T-helper 17 cell (primary cell): ENCODE data around the gene TSR1. TPM values are rescaled to one million over a fixed set of nuclear protein-coding genes. Genes with fewer than 3 reads are reported as not detected.

Experiments used
- ATAC-seq: fragments of 150-1000 bp; cut with Tn5 transposase; 2 replicates; pipeline ENCODE4 v1.10.0; 2021; ENCODE audit warnings: mild to moderate bottlenecking, moderate library complexity
- DNase-seq, 3 donors: peaks; one replicate each; pipeline versions ENCODE4 v3.0.0 to v3.0.0-alpha.2; 2020 to 2021
- H3K9me3 ChIP-seq: one replicate; pipeline ENCODE4 v1.7.0; 2013; ENCODE audit warnings: low read length, mild to moderate bottlenecking; ENCODE audit not compliant: control insufficient read depth, poor library complexity, severe bottlenecking
- H3K27ac Mint-ChIP-seq: one replicate; pipeline ENCODE4 v1.8.0; 2022; ENCODE audit warnings: mild to moderate bottlenecking, moderate library complexity, mixed read lengths
- H3K27me3 Mint-ChIP-seq: one replicate; pipeline ENCODE4 v1.8.0; 2022; ENCODE audit warnings: mixed read lengths
- H3K36me3 Mint-ChIP-seq: one replicate; pipeline ENCODE4 v1.8.0; 2022; ENCODE audit warnings: low read depth, mixed read lengths
- H3K4me1 Mint-ChIP-seq: one replicate; pipeline ENCODE4 v1.8.0; 2022; ENCODE audit warnings: mild to moderate bottlenecking, mixed read lengths
- H3K4me3 Mint-ChIP-seq: one replicate; pipeline ENCODE4 v1.8.0; 2022; ENCODE audit warnings: mild to moderate bottlenecking, moderate library complexity, mixed read lengths
- total RNA-seq, 4 donors: library from RNA in 2 of 4; stranded (reverse) in 2 of 4; gene quantifications; one replicate each; pipeline ENCODE4 v1.2.3 and lab custom pipeline; 2022 to 2026

TSR1 gene
- total RNA-seq, 2 donors from 2014 or later: 24.9 to 35.4 TPM

GRCh38 chr17:2374549-2375285, 38.5 kb upstream of the TSR1 start:
- H3K36me3 Mint-ChIP-seq: peaks cover 2% of the 10 kb centered on the region
- peak overlapping the region; percentile 60 for H3K27ac Mint-ChIP-seq
- no peaks in the 10 kb centered on the region for H3K27me3 Mint-ChIP-seq
- DNase-seq (no peak), ATAC-seq (no peak)
- H3K4me3 Mint-ChIP-seq: no peak overlapping the region
- no peaks in the 10 kb centered on the region for H3K4me1 Mint-ChIP-seq
- no peaks in the 10 kb centered on the region for H3K9me3 ChIP-seq

GRCh38 chr17:2373179-2373578, 36.9 kb upstream of the TSR1 start:
- DNase-seq (no peak), ATAC-seq (no peak)
- Mint-ChIP-seq H3K27ac (no peak overlapping the region), H3K36me3 (peaks cover 2% of the 10 kb centered on the region), H3K27me3 (no peaks in the 10 kb centered on the region), H3K4me3 (no peak overlapping the region), H3K4me1 (no peaks in the 10 kb centered on the region)
- H3K9me3 ChIP-seq: no peaks in the 10 kb centered on the region

- no peaks in the 10 kb centered on the region for H3K9me3 ChIP-seq
- Mint-ChIP-seq H3K27me3 (no peaks in the 10 kb centered on the region), H3K4me3 (no peak overlapping the region), H3K27ac (no peak overlapping the region), H3K4me1 (no peaks in the 10 kb centered on the region), H3K36me3 (peaks cover 2% of the 10 kb centered on the region)
- DNase-seq (no peak), ATAC-seq (no peak)
These were observed 36.4 kb upstream of the TSR1 start for GRCh38 chr17:2372681-2373080.

DNA sequence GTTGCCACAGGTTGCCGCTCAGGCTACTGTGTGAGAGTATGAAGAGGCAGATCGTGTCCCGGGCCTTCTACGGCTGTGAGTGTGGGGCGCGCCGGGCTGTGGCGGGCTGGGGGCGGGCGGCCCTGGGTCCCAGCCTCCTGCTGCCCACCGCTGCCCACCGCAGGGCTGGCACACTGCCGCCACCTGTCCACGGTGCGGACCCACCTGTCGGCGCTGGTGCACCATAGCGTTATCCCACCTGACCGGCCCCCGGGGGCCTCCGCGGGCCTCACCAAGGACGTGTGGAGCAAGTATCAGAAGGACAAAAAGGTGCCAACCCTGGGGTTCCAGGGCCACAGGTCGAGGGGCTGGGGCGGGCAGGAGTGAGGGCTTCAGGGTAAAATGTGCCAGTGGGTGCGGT, 35.9 kb upstream of the TSR1 start:
- Mint-ChIP-seq H3K27me3 (no peaks in the 10 kb centered on the region), H3K4me3 (no peak overlapping the region), H3K27ac (no peak overlapping the region), H3K36me3 (peaks cover 2% of the 10 kb centered on the region), H3K4me1 (no peaks in the 10 kb centered on the region)
- no peaks in the 10 kb centered on the region for H3K9me3 ChIP-seq
- DNase-seq: no peak
- no peak for ATAC-seq

DNA sequence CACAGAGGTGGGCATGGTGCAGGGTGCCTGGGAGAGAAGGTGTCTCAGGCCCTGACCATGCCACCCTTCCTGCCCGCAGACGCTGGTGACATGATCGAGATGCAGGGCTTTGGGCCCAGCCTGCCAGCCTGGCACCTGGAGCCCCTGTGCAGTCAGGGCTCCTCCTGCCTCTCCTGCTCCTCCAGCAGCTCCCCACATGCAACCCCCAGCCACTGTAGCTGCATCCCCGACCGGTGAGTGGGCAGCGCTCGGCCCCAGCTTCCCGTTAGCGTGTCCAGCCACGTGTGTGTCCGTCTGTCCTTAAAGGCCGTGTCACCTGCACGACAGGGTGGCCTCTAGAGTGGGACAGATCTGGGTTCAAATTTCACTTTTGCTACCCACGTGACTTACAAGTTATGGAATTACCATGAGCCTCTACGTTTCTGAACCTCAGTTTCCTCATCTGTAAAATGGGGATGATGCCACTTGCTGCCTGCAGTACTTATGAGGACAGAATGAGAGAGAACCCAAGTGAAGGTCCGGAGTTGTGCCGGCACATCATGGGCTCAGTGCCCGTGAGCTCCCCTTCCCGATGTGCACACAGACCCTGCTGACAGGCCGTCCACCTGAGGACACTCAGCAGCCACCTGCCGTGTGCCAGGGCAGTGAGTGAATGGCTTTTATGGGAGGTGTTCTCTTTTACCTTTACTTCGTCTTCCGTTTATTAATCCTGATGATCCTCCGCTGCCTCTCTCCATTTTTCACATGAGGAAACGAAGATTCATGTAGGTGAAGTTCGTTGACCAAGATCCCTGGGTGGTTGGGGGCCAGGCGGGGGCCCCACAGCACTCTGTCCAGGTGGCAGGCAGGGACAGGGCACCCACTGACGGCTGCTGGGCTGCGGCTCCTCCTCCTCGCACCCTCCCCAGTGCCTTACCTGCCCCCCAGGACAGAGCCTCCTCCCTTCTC, 35.2 kb upstream of the TSR1 start:
- Mint-ChIP-seq H3K4me3 (no peak overlapping the region), H3K4me1 (no peaks in the 10 kb centered on the region), H3K27ac (no peak overlapping the region), H3K27me3 (no peaks in the 10 kb centered on the region), H3K36me3 (no peaks in the 10 kb centered on the region)
- ATAC-seq (no peak), DNase-seq (no peak)
- no peaks in the 10 kb centered on the region for H3K9me3 ChIP-seq

- Mint-ChIP-seq H3K4me3 (no peak overlapping the region), H3K27ac (no peak overlapping the region), H3K36me3 (no peaks in the 10 kb centered on the region), H3K27me3 (no peaks in the 10 kb centered on the region), H3K4me1 (no peaks in the 10 kb centered on the region)
- DNase-seq (no peak), ATAC-seq (no peak)
- H3K9me3 ChIP-seq: no peaks in the 10 kb centered on the region
These were observed 33.9 kb upstream of the TSR1 start for GRCh38 chr17:2370211-2370589.

DNA sequence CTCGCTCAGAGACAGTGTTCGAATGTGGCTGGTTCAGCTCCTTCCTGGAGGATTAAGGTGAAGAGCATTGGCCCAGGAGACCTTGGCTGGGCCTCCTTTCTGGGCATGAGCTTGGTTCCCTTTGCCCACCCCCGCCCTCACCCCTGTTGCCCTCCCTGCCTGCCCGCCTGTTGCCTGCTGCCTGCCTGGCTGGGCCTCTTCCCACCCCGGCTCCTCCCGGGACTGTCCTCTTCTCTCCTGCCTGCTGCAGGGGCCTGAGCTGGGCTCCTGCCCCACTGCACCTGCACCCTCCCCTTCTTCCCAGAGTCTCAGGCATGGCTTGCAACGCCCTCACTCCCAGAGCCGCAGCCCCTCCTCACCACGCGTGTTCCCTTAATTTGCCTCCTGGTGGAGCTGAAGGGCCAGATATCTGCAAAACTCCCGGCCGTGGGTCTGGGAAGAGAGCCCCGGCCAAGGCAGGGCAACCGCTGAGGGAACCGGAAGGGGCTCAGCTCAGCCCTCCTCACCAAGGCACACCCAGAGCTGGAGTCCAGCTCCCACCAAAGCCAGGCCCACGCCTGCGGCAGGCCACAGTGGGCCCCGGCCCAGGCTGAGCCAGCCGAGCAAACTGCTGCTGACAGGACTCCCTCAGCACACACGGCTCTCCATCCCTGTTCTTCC, 33.4 kb upstream of the TSR1 start:
- H3K9me3 ChIP-seq: no peaks in the 10 kb centered on the region
- Mint-ChIP-seq H3K27ac (no peak overlapping the region), H3K27me3 (no peaks in the 10 kb centered on the region), H3K36me3 (no peaks in the 10 kb centered on the region), H3K4me3 (no peak overlapping the region), H3K4me1 (no peaks in the 10 kb centered on the region)
- ATAC-seq: no peak
- DNase-seq: no peak

DNA sequence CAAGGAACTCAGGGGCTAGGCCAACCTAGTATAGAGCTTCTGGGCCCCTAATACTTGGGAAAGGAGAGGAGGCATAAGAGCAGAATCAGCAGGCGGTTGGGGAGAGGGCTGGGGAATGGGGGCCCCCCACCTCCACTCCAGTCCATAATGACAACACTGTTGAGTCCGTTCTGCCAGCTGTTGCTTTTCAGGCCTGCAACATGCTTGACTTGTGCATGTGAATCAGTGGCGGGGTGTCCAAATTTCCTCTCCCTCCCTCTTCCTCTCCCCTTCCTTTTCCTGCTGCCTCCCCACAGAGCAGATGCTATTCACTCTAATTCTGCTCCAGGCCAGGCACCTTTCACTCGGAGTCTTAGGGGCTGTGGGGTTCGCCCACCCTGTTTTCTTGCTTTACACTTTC, 32.8 kb upstream of the TSR1 start:
- no peak overlapping the region for H3K4me3 Mint-ChIP-seq
- no peak for DNase-seq
- H3K9me3 ChIP-seq: no peaks in the 10 kb centered on the region
- H3K27ac Mint-ChIP-seq: no peak overlapping the region
- H3K27me3 Mint-ChIP-seq: no peaks in the 10 kb centered on the region
- no peaks in the 10 kb centered on the region for H3K4me1 Mint-ChIP-seq
- ATAC-seq: no peak
- H3K36me3 Mint-ChIP-seq: no peaks in the 10 kb centered on the region

GRCh38 chr17:2368359-2368758, 32.1 kb upstream of the TSR1 start:
- ATAC-seq: no peak
- Mint-ChIP-seq H3K27me3 (no peaks in the 10 kb centered on the region), H3K27ac (no peak overlapping the region), H3K4me1 (no peaks in the 10 kb centered on the region), H3K36me3 (no peaks in the 10 kb centered on the region), H3K4me3 (no peak overlapping the region)
- no peak for DNase-seq
- no peaks in the 10 kb centered on the region for H3K9me3 ChIP-seq

DNA sequence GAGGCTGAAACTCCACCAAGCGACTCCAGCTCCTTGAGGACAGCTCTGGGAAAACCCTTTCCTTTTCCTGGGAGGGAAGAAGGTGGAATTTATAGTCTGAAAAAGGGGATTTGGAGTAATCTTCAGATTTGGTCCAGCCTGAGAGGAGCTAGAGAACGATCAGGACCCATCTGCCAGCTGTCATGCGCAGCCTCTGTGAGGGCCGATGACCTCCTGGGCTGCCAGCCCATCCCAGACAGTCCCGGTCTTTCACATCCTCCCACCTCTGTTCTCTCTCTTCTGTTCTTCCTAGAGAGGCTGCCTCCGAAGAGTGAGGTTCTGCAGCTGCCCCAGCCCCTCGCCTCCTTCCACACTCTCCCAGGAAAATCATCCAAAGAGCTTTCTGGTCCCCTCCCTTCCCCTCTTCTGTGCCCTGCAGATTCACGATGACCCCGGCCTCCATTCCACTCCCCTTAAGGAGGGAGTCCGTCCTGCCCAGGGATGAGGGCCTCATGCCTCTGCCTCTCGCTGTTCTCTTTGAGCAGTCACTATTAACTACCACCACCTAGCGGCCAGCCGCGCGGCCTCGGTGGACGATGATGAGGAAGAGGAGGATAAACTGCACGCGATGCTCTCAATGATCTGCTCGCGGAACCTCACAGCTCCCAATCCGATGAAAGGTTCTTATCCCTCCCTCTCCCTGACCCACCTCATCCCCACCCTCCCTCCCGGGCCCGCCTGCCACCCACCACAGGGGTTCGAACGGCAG, 30.7 kb upstream of the TSR1 start:
- H3K27me3 Mint-ChIP-seq: no peaks in the 10 kb centered on the region
- H3K4me1 Mint-ChIP-seq: no peaks in the 10 kb centered on the region
- H3K36me3 Mint-ChIP-seq: peaks cover 3% of the 10 kb centered on the region
- H3K27ac Mint-ChIP-seq: no peak overlapping the region
- no peak for ATAC-seq
- no peak overlapping the region for H3K4me3 Mint-ChIP-seq
- H3K9me3 ChIP-seq: no peaks in the 10 kb centered on the region
- DNase-seq: no peak

DNA sequence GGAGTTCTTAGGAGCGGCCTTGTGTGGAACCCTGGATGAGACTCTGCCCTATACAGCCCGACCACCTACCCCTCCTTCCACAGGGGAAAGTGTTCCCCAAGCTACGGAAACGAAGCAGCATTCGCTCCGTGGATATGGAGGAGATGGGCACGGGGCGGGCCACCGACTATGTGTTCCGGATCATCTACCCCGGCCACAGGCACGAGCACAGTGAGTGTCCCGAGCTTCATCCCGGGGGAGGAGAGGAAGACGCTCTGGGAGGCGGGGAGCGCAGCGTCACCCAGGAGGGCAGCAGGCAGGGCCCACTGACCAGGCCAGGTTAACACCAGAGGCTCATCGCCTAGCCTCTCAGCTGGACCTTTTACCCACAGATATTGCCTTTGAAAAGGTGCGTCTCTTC, 28.9 kb upstream of the TSR1 start:
- H3K4me3 Mint-ChIP-seq: no peak overlapping the region
- ATAC-seq (no peak), DNase-seq (no peak)
- H3K27me3 Mint-ChIP-seq: no peaks in the 10 kb centered on the region
- H3K9me3 ChIP-seq: no peaks in the 10 kb centered on the region
- H3K36me3 Mint-ChIP-seq: peaks cover 3% of the 10 kb centered on the region
- peaks cover 3% of the 10 kb centered on the region for H3K4me1 Mint-ChIP-seq
- no peak overlapping the region for H3K27ac Mint-ChIP-seq

- Mint-ChIP-seq H3K36me3 (peaks cover 3% of the 10 kb centered on the region), H3K27ac (no peak overlapping the region), H3K4me3 (no peak overlapping the region), H3K27me3 (no peaks in the 10 kb centered on the region), H3K4me1 (peaks cover 3% of the 10 kb centered on the region)
- ATAC-seq: no peak
- no peaks in the 10 kb centered on the region for H3K9me3 ChIP-seq
- no peak for DNase-seq
These were observed 28.5 kb upstream of the TSR1 start for GRCh38 chr17:2364763-2365116.
